Lower leg skin (tissue), 3 donors: Measurements from ENCODE around the gene PLN.

Source experiments
- CTCF ChIP-seq, 3 donors: fragments of 450-650 bp; IDR thresholded peaks; one replicate each; pipeline ENCODE4 v1.5.1; 2016; ENCODE audit warnings: antibody characterized with exemption in 3 of 3, mild to moderate bottlenecking in 3 of 3, moderate library complexity in 2 of 3
- POLR2A ChIP-seq, 2 donors: fragments of 450-650 bp; IDR thresholded peaks; one replicate each; pipeline ENCODE4 v1.6.1; 2016 to 2017; ENCODE audit warnings: antibody characterized with exemption in 2 of 2, mild to moderate bottlenecking in 1 of 2, moderate library complexity in 1 of 2

DNA sequence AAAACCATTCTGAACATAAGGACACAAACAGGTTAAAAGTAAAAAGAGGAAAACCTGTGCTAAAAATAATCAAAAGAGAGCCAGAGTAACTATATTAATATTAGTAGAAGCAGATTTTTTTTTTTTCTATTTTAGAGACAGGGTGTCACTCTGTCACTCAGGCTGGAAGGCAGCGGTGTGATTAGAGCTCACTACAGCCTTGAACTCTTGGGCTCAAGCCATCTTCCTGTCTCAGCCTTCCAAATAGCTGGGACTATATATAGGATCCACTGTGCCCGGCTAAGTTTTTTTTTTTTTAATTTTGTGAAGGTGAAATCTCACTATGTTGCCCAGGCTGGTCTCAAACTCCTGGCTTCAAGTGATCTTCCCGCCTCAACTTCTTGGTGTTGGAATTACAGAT lies 33.4 kb upstream of the PLN start:
- TF ChIP-seq CTCF (IDR thresholded peaks at IDR 0.05) (no peak), POLR2A (IDR thresholded peaks at IDR 0.05) (no peak)
